ENCODE data around the gene GALNT15.
A peak's percentile ranks its signal among the peaks of the same experiment; 100 is the strongest.

GALNT15 gene

GRCh38 chr3:16257309-16257708 is 82.8 kb downstream of the GALNT15 start:
- DNase-seq, result no peak

- DNase-seq, result no peak
Observed at GRCh38 chr3:16258177-16258576, 83.7 kb downstream of the GALNT15 start.

GRCh38 chr3:16258866-16259265 is 84.4 kb downstream of the GALNT15 start:
- no peak for DNase-seq

- no peak for DNase-seq
Observed at GRCh38 chr3:16260046-16260445, 85.6 kb downstream of the GALNT15 start.

GRCh38 chr3:16262174-16262573 is 87.7 kb downstream of the GALNT15 start:
- DNase-seq, result no peak

- DNase-seq, result no peak
Observed at GRCh38 chr3:16264174-16264707, 89.8 kb downstream of the GALNT15 start.

GRCh38 chr3:16264708-16265454 is 90.4 kb downstream of the GALNT15 start, which contains the start of the genes DPH3 and OXNAD1:
Gene DPH3, minus strand, starts transcription at chr3:16264943. Its CDS starts 67 bp downstream, at chr3:16264876.
Gene OXNAD1, plus strand, starts transcription at chr3:16265212. Its CDS starts 5,741 bp downstream, at chr3:16270953.
- DNase-seq, result peak; percentile 97

GRCh38 chr3:16265455-16265786 is 90.9 kb downstream of the GALNT15 start:
- no peak for DNase-seq

GRCh38 chr3:16266714-16267113 is 92.2 kb downstream of the GALNT15 start:
- DNase-seq, result no peak

GRCh38 chr3:16270855-16271254 is 96.4 kb downstream of the GALNT15 start:
- no peak for DNase-seq

- DNase-seq, result no peak
Observed at GRCh38 chr3:16272588-16272987, 98.1 kb downstream of the GALNT15 start.

GRCh38 chr3:16273867-16274266 is 99.4 kb downstream of the GALNT15 start:
- DNase-seq, result no peak

- DNase-seq, result no peak
Observed at GRCh38 chr3:16277471-16277870, 103.0 kb downstream of the GALNT15 start.

- DNase-seq, result no peak
Observed at GRCh38 chr3:16279010-16279801, 104.7 kb downstream of the GALNT15 start.

GRCh38 chr3:16280671-16281070 is 106.2 kb downstream of the GALNT15 start:
- DNase-seq, result no peak

All from NCI-H1694 (cell line).